Gastrocnemius medialis (tissue), 4 donors: ENCODE measurements around the gene ZNRF3. TPM values are rescaled to one million over a fixed set of nuclear protein-coding genes. Genes with fewer than 3 reads are reported as not detected.

Experiments used
- ATAC-seq, 2 donors: fragments of 150-250 bp; one replicate each; pipeline ENCODE4 v1.9.1; 2016
- DNase-seq, 2 donors: peaks; one replicate each; pipeline ENCODE4 v3.0.0-alpha.2; 2019
- H3K27ac ChIP-seq, 4 donors: fragments of 200-600 bp; sonication (generic); 1 replicate in 1 of 4; 2 replicates in 3 of 4; pipeline ENCODE4 v1.5.1; 2016 to 2018; ENCODE audit warnings: mild to moderate bottlenecking in 2 of 4, moderate library complexity in 1 of 4
- H3K27me3 ChIP-seq, 3 donors: fragments of 200-600 bp; sonication (generic) in 2 of 3; 1 replicate in 1 of 3; 2 replicates in 2 of 3; pipeline versions ENCODE4 v1.5.1 to v1.6.0; 2016 to 2019; ENCODE audit warnings: mild to moderate bottlenecking in 1 of 3, moderate library complexity in 1 of 3
- H3K36me3 ChIP-seq, 2 donors: fragments of 200-600 bp; sonication (generic) in 1 of 2; one replicate each; pipeline ENCODE4 v1.5.1; 2017 to 2018
- H3K4me1 ChIP-seq, 2 donors: fragments of 200-600 bp; sonication (generic) in 1 of 2; one replicate each; pipeline ENCODE4 v1.5.1; 2016 to 2017; ENCODE audit warnings: mild to moderate bottlenecking in 2 of 2
- H3K4me3 ChIP-seq, 4 donors: fragments of 200-600 bp; sonication (generic) in 3 of 4; 1 replicate in 1 of 4; 2 replicates in 3 of 4; pipeline ENCODE4 v1.5.1; 2016 to 2019; ENCODE audit warnings: mild to moderate bottlenecking in 2 of 4
- H3K9me3 ChIP-seq, 3 donors: fragments of 200-600 bp; sonication (generic) in 2 of 3; 1 replicate in 1 of 3; 2 replicates in 2 of 3; pipeline ENCODE4 v1.5.1; 2016 to 2019
- POLR2A ChIP-seq, 2 donors: fragments of 450-650 bp; IDR thresholded peaks; one replicate each; pipeline ENCODE4 v1.6.1; 2017; ENCODE audit warnings: antibody characterized with exemption in 2 of 2, mild to moderate bottlenecking in 2 of 2, moderate library complexity in 2 of 2
- in situ Hi-C, 4 donors: fragments of 200-750 bp; cut with MboI; loops; one replicate each; pipeline versions ENCODE4 v1.15.0 to v1.8.0; 2017; ENCODE audit warnings: low sequenced_read_pairs in 4 of 4
- intact Hi-C: fragments of 100-400 bp; cut with DNase I; formaldehyde crosslinking; loops from one replicate; pipeline ENCODE4 v1.15.1; 2023; ENCODE audit warnings: low total_unique reads
- total RNA-seq, 4 donors: library from RNA; depleted of rRNA; stranded (reverse); fragments of >200 nt; gene quantifications; one replicate each; pipeline versions ENCODE4 v1.1.0 to v1.2.3, GENCODE V29; 2016
- TF ChIP-seq, protein P1 (sequence below), 5 experiments: fragments of 450-650 bp in 3 of 5; fragments of 200-600 bp in 2 of 5; sonication (generic) in 2 of 5; IDR thresholded peaks in 4 of 5; conservative IDR thresholded peaks in 1 of 5; 1 replicate in 4 of 5; 2 replicates in 1 of 5; pipeline ENCODE4 v1.5.1; 2016 to 2019; ENCODE audit warnings: antibody characterized with exemption in 5 of 5, mild to moderate bottlenecking in 3 of 5, moderate library complexity in 3 of 5

ZNRF3 gene
- total RNA-seq, 4 donors from 2014 or later, result 7.8 to 19.1 (median 11.1) TPM

DNA sequence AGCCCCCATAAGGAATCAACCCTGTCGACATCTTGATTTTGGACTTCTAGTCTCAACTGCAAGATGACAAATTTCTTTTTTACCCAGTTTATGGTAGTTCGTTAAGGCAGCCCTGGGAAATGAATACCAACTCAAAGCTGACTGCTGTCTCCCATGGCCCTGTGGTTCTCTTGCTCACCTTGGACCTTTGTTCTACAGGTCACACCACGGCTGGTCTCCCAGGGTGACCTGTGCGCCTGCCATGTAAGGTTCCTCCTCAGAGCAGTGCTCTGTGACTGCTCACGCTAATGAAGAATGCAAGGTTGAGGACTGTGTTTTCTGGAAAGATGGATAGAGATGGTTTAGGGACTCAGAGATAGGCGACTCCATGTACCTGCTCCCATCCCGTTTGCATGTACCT is 68.2 kb downstream of the ZNRF3 start:
- Histone ChIP-seq H3K9me3 (no peaks in the 10 kb centered on the region), H3K4me3 (no peak overlapping the region), H3K4me1 (peaks cover 45 to 49% of the 10 kb centered on the region in 2 donors), H3K27me3 (no peaks in the 10 kb centered on the region), H3K27ac (peak overlapping the region; percentile 13 to 65 (median 22)), H3K36me3 (no peaks in the 10 kb centered on the region)
- in situ Hi-C loops (no loop called here), intact Hi-C loops (loop anchor here (10.0 kb wide), 1 partner anchor 57 kb away; no protein-coding TSS in a partner anchor)
- DNase-seq, result no peak
- peak in 1 of 2 donors; percentile 25 for ATAC-seq
- no peak for TF ChIP-seq POLR2A (IDR thresholded peaks at IDR 0.05)
- TF ChIP-seq, protein P1, sequence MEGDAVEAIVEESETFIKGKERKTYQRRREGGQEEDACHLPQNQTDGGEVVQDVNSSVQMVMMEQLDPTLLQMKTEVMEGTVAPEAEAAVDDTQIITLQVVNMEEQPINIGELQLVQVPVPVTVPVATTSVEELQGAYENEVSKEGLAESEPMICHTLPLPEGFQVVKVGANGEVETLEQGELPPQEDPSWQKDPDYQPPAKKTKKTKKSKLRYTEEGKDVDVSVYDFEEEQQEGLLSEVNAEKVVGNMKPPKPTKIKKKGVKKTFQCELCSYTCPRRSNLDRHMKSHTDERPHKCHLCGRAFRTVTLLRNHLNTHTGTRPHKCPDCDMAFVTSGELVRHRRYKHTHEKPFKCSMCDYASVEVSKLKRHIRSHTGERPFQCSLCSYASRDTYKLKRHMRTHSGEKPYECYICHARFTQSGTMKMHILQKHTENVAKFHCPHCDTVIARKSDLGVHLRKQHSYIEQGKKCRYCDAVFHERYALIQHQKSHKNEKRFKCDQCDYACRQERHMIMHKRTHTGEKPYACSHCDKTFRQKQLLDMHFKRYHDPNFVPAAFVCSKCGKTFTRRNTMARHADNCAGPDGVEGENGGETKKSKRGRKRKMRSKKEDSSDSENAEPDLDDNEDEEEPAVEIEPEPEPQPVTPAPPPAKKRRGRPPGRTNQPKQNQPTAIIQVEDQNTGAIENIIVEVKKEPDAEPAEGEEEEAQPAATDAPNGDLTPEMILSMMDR (IDR thresholded peaks at IDR 0.05 in 4 of 5, conservative IDR thresholded peaks at IDR 0.05 in 1 of 5), result no peak

DNA sequence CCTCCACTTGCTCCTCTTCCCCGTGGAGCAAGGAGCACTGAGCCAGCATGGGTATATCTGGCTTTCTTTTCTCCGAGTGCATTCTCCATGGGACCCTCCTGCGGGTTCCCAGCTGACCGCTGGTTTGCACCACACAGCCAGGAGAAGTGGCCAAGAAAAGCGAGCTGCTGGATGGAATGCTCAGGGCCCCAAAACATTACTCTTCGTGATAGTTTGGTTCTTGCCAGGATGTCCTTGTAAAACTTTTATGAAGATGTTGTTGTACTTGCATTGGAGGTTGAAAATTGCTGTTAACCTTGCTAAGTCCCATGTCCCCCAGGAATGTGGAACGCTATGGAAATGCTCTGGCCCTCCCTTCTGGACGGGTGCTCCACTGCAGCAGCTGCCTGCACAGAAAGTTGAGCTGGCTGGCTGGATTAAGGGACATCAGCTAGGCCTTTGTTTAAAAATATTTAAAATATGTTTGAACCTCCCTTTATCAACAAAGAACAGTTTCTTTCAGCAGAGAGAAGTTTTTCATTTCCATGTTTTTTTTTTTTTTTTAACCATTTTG is 68.7 kb downstream of the ZNRF3 start:
- Histone ChIP-seq H3K4me3 (no peak overlapping the region), H3K36me3 (no peaks in the 10 kb centered on the region), H3K9me3 (no peaks in the 10 kb centered on the region), H3K27ac (peak overlapping the region; percentile 13 to 65 (median 22)), H3K4me1 (peaks cover 50 to 54% of the 10 kb centered on the region in 2 donors), H3K27me3 (no peaks in the 10 kb centered on the region)
- ATAC-seq, result peak; percentile 63 to 66
- no peak for TF ChIP-seq POLR2A (IDR thresholded peaks at IDR 0.05)
- TF ChIP-seq, protein P1 (IDR thresholded peaks at IDR 0.05 in 4 of 5, conservative IDR thresholded peaks at IDR 0.05 in 1 of 5), result peak in 2 of 5 experiments; percentile 11 to 27
- no peak for DNase-seq
- intact Hi-C loops (loop anchor here (1.0 to 10.0 kb wide), 2 partner anchors 57 to 97 kb away; no protein-coding TSS in a partner anchor), in situ Hi-C loops (no loop called here)

DNA sequence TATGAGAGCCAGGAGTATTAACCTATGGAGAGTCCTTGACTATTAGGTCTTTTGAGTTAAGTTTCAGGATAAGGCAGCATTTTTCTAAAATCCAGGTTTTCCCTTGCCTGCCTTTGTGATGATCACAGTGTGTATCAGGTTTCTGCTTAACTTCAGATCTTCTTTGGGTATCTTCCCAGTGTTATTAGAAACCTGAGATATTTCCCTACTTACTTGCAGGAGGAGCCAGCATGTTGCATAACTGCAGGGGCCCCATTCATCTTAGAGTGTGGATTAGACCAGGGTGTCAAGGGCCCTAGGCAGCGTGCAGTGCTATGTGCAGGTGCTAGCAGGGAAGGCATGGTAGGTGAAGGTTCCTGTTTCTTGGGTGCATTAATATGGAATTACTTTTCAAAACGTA is 69.5 kb downstream of the ZNRF3 start:
- Histone ChIP-seq H3K27me3 (no peaks in the 10 kb centered on the region), H3K4me3 (no peak overlapping the region), H3K27ac (peak overlapping the region; percentile 19 to 65 (median 40)), H3K36me3 (no peaks in the 10 kb centered on the region), H3K9me3 (no peaks in the 10 kb centered on the region), H3K4me1 (peaks cover 50 to 62% of the 10 kb centered on the region in 2 donors)
- ATAC-seq, result peak; percentile 40 to 43
- intact Hi-C loops (loop anchor here (1.0 to 10.0 kb wide), 2 partner anchors 58 to 98 kb away; no protein-coding TSS in a partner anchor), in situ Hi-C loops (no loop called here)
- DNase-seq, result no peak
- TF ChIP-seq, protein P1 (IDR thresholded peaks at IDR 0.05 in 4 of 5, conservative IDR thresholded peaks at IDR 0.05 in 1 of 5), result no peak
- TF ChIP-seq POLR2A (IDR thresholded peaks at IDR 0.05), result no peak

DNA sequence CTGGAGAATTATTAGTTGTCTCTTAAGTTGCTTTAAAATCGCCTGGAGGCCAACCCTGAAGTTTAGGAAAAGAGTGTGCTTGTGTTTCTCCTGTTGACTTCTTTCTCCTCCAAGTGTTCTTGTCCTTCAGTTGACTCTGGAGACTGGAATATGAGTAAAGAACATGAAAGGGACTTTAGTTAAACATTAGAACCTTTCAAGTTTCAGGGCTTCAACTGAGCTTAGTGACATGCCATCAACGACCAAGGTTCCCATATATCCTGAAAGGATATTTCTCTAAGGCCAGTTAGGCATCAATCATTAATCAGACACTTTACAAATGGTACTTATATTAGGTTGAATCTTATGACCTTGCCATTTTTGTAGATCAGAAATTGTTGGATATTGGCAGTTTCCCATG is 70.0 kb downstream of the ZNRF3 start:
- no peak for TF ChIP-seq POLR2A (IDR thresholded peaks at IDR 0.05)
- TF ChIP-seq, protein P1 (IDR thresholded peaks at IDR 0.05 in 4 of 5, conservative IDR thresholded peaks at IDR 0.05 in 1 of 5), result no peak
- H3K27ac ChIP-seq, result peak overlapping the region; percentile 19 to 65 (median 40)

More for the DNA sequence above, 70.0 kb downstream of the ZNRF3 start:
- ATAC-seq (no peak), DNase-seq (no peak)
- Histone ChIP-seq H3K36me3 (no peaks in the 10 kb centered on the region), H3K4me3 (no peak overlapping the region), H3K4me1 (peaks cover 55 to 66% of the 10 kb centered on the region in 2 donors), H3K9me3 (no peaks in the 10 kb centered on the region), H3K27me3 (no peaks in the 10 kb centered on the region)
- in situ Hi-C loops (no loop called here), intact Hi-C loops (loop anchor here (10.0 kb wide), 1 partner anchor 59 kb away; no protein-coding TSS in a partner anchor)
